ENCODE measurements around the gene FCGR3A.
"Not testable (repeated sequence)": the region's sequence is repeated elsewhere in the genome, so short reads cannot be mapped to it uniquely, and the experiment has no call there.

The FCGR3A gene

GRCh38 chr1:161549652-161550051 is at the start of gene FCGR3A:
TSS of gene FCGR3A (minus strand) at chr1:161549818. CDS start at chr1:161549736, 82 bp downstream.
- H3K9me3 ChIP-seq = no peaks in the 10 kb centered on the region
- DNase-seq = no peak
- no peaks in the 10 kb centered on the region for H3K4me1 ChIP-seq
- no peak within 1 kb of the TSS for H3K4me3 ChIP-seq
- intact Hi-C loops (cut with DNase I; ENCODE audit: low total_unique reads) = no loop called here
- no peaks in the 10 kb centered on the region for H3K27me3 ChIP-seq
- no peaks in the 10 kb centered on the region for H3K36me3 ChIP-seq
- no peak within 1 kb of the TSS for H3K27ac ChIP-seq
- no peak for TF ChIP-seq CTCF (IDR thresholded peaks at IDR 0.05)

- H3K27ac ChIP-seq; intact Hi-C loops (cut with DNase I; ENCODE audit: low total_unique reads); DNase-seq; H3K9me3 ChIP-seq; H3K4me1 ChIP-seq; H3K27me3 ChIP-seq; H3K36me3 ChIP-seq; H3K4me3 ChIP-seq: not testable (repeated sequence)
These were observed 47.5 kb upstream of the FCGR3A start for GRCh38 chr1:161597077-161597476.

- DNase-seq; H3K4me1 ChIP-seq; intact Hi-C loops (cut with DNase I; ENCODE audit: low total_unique reads); H3K36me3 ChIP-seq; H3K27ac ChIP-seq; H3K27me3 ChIP-seq; H3K9me3 ChIP-seq; H3K4me3 ChIP-seq: not testable (repeated sequence)
These were observed 46.0 kb upstream of the FCGR3A start for GRCh38 chr1:161595583-161595982.

GRCh38 chr1:161595173-161595572 is 45.6 kb upstream of the FCGR3A start:
- H3K36me3 ChIP-seq; H3K9me3 ChIP-seq; intact Hi-C loops (cut with DNase I; ENCODE audit: low total_unique reads): not testable (repeated sequence)

GRCh38 chr1:161594269-161594984 is 44.8 kb upstream of the FCGR3A start:
- H3K9me3 ChIP-seq; H3K4me3 ChIP-seq; H3K27ac ChIP-seq; intact Hi-C loops (cut with DNase I; ENCODE audit: low total_unique reads); H3K27me3 ChIP-seq; H3K4me1 ChIP-seq; DNase-seq; H3K36me3 ChIP-seq: not testable (repeated sequence)

More at GRCh38 chr1:161595173-161595572, 45.6 kb upstream of the FCGR3A start:
- not testable (repeated sequence) for H3K4me3 ChIP-seq, H3K27ac ChIP-seq, H3K27me3 ChIP-seq, DNase-seq, H3K4me1 ChIP-seq

- H3K27ac ChIP-seq; H3K4me1 ChIP-seq; H3K36me3 ChIP-seq; intact Hi-C loops (cut with DNase I; ENCODE audit: low total_unique reads); H3K27me3 ChIP-seq; DNase-seq; H3K9me3 ChIP-seq; H3K4me3 ChIP-seq: not testable (repeated sequence)
These were observed 43.6 kb upstream of the FCGR3A start for GRCh38 chr1:161593092-161593755.

GRCh38 chr1:161592586-161592985 is 43.0 kb upstream of the FCGR3A start:
- H3K27me3 ChIP-seq; H3K9me3 ChIP-seq; DNase-seq; H3K4me3 ChIP-seq; intact Hi-C loops (cut with DNase I; ENCODE audit: low total_unique reads); H3K4me1 ChIP-seq; H3K27ac ChIP-seq; H3K36me3 ChIP-seq: not testable (repeated sequence)

GRCh38 chr1:161589920-161590319 is 40.3 kb upstream of the FCGR3A start:
- H3K27me3 ChIP-seq; H3K36me3 ChIP-seq; intact Hi-C loops (cut with DNase I; ENCODE audit: low total_unique reads); H3K4me1 ChIP-seq; H3K9me3 ChIP-seq; H3K4me3 ChIP-seq; DNase-seq; H3K27ac ChIP-seq: not testable (repeated sequence)

- DNase-seq; H3K9me3 ChIP-seq; H3K36me3 ChIP-seq; H3K4me1 ChIP-seq; H3K27me3 ChIP-seq; H3K4me3 ChIP-seq; H3K27ac ChIP-seq; intact Hi-C loops (cut with DNase I; ENCODE audit: low total_unique reads): not testable (repeated sequence)
These were observed 39.7 kb upstream of the FCGR3A start for GRCh38 chr1:161589365-161589764.

GRCh38 chr1:161588596-161588995 is 39.0 kb upstream of the FCGR3A start:
- DNase-seq; H3K9me3 ChIP-seq; H3K36me3 ChIP-seq; H3K27me3 ChIP-seq; H3K27ac ChIP-seq; intact Hi-C loops (cut with DNase I; ENCODE audit: low total_unique reads); H3K4me1 ChIP-seq; H3K4me3 ChIP-seq: not testable (repeated sequence)

GRCh38 chr1:161582882-161583281 is 33.3 kb upstream of the FCGR3A start:
- H3K4me3 ChIP-seq; DNase-seq; H3K27me3 ChIP-seq; H3K27ac ChIP-seq; H3K36me3 ChIP-seq; H3K9me3 ChIP-seq; H3K4me1 ChIP-seq; intact Hi-C loops (cut with DNase I; ENCODE audit: low total_unique reads): not testable (repeated sequence)

GRCh38 chr1:161580879-161581537 is 31.4 kb upstream of the FCGR3A start:
- H3K9me3 ChIP-seq; H3K4me1 ChIP-seq; H3K27ac ChIP-seq; H3K36me3 ChIP-seq; H3K4me3 ChIP-seq; DNase-seq; H3K27me3 ChIP-seq; intact Hi-C loops (cut with DNase I; ENCODE audit: low total_unique reads): not testable (repeated sequence)

GRCh38 chr1:161579856-161580507 is 30.4 kb upstream of the FCGR3A start:
- H3K9me3 ChIP-seq; intact Hi-C loops (cut with DNase I; ENCODE audit: low total_unique reads); H3K4me3 ChIP-seq; H3K4me1 ChIP-seq; H3K27me3 ChIP-seq; H3K36me3 ChIP-seq; DNase-seq; H3K27ac ChIP-seq: not testable (repeated sequence)

Measured in tibial artery (tissue), 4 donors.